NCI-H2107 (cell line): ENCODE measurements around the gene NUDCD3.
A peak's percentile ranks its signal among the peaks of the same experiment; 100 is the strongest.

ENCODE experiments used
- DNase-seq: peaks from one replicate; lab custom pipeline; 2025; lab: John Stamatoyannopoulos, UW

NUDCD3 gene

DNA sequence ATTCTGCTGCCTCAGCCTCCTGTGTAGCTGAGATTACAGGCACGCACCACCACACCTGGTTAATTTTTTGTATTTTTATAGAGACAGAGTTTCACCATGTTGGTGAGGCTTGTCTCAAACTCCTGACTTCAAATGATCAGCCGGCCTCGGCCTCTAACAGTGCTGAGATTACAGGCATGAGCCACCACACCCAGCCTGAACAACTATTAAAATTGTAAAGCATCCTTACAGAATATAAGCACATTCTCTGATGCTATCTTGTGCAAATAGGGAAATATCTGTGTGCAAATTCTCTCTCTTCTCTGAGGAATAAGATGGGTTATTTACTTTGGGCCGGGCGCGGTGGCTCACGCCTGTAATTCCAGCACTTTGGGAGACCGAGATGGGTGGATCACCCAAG is 12.5 kb downstream of the NUDCD3 start:
- DNase-seq, result no peak

DNA sequence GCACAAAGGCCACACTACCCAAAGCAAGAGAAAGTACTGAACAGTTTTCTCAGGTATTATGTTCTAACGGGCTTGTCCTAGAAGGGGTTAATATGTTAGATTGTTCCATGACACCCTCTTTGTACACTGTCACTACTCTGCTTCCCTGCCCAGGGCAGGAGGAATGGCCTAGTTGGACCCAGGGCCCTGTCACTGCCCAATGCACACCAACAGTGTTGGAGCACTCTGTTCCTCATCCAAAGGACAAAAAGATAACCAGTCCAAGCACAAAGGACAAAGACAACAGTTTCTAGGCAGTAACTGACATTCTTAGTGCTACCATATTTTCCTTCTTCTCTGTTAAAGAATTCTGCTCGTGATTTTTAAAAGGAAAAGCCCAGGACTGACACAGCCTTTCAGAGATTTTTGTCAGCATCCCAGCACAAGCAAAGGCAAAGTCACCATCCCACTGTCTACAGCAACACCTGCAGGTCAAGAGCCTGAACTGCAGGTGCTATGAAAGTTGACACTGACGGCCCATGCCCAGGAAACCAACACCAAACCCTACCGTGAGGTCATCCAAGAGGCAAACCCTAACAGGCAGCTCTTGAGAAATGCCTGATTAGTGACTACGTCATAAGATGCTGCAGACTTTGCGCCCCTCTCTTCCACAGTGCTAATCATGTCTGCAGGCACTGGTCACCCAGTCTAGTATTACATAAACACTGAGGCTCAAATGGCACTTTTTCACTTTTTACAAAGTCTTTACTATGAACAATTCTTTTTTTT is 13.2 kb downstream of the NUDCD3 start:
- peak; percentile 56 for DNase-seq

GRCh38 chr7:44476313-44476712 is 14.1 kb downstream of the NUDCD3 start:
- DNase-seq, result no peak

- no peak for DNase-seq
Observed at GRCh38 chr7:44473295-44473694, 17.2 kb downstream of the NUDCD3 start.

DNA sequence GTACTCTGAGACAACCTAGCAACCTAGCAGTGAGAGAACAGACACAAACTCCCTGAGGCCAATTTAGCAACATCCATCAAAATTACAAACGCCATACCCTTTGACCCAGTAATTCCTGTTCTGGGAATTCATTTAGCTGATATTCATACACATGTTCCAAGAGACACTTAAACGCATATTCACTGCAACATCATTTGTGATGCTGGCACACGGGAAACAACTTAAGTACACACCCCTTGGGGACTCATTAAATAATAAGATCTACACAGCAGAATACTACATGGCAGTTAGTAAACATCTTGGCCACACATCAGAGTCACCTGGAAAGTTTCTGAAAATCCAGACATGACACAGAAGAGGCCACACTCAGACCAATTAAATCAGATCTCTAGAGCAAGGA is 17.6 kb downstream of the NUDCD3 start:
- DNase-seq, result no peak

DNA sequence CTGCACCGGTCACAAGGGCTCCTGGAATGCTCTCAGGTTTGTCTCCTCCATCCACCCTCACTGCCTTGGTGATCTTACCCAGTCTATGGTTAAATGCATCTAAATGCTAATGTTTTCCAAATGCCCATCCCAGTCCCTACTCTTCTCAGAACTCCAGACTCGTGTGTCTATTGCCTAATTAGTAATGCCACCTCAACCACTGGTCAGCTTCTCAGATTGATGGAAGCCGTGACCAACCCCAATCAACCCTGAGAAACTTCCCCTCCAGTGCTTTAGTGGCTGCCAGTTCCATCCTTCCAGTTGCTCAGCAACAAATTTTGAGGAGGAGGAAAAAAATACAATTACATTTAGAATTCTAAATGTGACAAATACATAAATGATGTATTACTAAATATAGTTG is 18.6 kb downstream of the NUDCD3 start:
- DNase-seq, result no peak

DNA sequence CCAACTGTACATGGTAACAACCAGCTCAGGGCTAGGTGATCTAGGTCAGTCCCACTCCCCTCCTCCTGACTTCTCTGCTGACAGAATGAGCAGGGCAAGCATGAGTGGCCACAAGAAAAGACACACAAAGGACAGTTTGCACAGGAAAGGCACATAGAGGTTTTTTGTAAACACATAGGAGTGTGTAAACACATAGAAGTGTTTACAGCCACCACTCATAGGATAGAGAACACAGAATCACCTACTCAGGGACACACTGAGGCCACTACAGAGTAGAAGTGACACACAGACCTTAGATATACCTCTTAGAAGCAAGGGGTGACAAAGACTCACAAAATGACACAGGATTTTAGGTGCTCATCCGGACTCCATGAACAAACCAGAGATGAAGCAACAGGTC is 19.0 kb downstream of the NUDCD3 start:
- DNase-seq, result no peak

DNA sequence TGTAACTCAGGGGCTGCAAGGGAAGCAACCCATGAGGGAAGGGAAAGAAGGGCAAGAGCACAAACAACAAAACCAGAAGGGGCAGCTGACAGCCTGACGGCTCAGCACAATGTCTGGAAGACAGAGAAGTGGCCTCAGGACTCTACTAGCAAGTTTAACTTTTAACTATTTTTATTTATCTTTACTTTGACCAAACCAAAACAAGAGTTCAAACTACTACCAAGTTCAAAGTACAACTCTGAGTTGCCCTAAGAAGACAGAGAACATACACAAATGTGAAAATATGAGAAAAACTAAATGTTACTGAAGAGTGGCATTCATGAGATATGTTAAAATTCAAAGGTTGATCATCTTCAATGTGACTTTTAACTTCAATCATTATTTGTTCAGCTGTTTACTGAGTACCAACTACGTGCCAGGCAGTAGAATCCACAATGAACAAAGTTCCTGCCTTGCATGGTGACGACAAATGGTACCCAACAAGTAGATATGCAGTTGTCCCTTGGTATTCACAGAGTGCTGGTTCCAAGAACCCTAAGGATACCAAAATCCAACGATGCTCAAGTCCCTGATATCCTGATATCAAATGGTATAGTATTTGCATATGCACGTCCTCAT is 19.7 kb downstream of the NUDCD3 start:
- no peak for DNase-seq

GRCh38 chr7:44470135-44470479 is 20.4 kb downstream of the NUDCD3 start:
- no peak for DNase-seq

- no peak for DNase-seq
Observed at GRCh38 chr7:44469461-44470134, 20.9 kb downstream of the NUDCD3 start.

GRCh38 chr7:44467217-44467548 is 23.3 kb downstream of the NUDCD3 start:
- no peak for DNase-seq

GRCh38 chr7:44466300-44467216 is 23.9 kb downstream of the NUDCD3 start:
- no peak for DNase-seq

DNA sequence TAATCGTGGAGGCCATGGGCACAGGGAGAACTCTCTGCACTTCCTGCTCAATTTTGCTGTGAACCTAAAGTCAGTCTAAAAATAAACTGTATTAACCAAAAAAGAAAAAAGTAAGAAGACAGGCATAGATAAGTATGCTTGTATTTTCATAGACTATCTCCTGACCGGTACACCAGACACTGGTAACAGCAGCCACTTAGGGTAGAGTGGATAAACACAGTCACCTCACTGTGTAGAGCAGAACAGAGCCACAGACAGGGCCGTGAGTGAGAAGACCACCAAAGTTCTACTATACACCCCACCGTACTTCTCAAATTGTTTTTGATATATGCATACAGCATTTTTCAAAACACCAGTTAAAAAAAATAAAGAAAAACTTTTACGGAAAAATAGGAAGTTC is 25.0 kb downstream of the NUDCD3 start:
- DNase-seq, result no peak

DNA sequence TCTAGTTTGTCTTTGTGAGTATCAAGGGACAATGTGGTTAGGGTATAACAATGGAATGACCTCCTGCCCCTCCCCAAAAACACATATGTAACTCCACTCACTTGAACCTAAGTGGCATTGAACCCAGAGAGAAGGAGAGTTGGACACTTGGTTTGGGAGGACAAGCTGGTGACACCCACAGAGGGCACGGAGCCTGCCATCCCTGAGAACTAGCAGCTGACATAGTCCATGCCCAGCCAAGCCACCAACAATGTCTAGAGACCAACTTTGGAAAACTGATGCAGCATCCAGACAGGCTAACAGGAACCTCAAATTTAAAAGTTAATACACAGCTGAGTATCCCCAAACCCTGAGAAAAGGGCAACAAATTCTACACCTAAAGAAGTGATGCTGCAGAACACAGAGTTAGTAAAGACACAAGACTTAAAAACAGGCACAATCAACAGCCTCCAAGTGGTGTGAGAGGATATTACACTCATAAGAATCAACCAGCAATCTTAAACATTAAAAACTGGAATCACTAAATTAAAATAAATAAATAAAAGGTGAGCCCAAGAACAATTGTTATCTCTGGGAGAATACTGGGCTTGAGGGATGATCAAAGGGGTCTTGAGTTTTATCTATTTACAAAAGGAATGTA is 27.2 kb downstream of the NUDCD3 start:
- DNase-seq, result no peak

DNA sequence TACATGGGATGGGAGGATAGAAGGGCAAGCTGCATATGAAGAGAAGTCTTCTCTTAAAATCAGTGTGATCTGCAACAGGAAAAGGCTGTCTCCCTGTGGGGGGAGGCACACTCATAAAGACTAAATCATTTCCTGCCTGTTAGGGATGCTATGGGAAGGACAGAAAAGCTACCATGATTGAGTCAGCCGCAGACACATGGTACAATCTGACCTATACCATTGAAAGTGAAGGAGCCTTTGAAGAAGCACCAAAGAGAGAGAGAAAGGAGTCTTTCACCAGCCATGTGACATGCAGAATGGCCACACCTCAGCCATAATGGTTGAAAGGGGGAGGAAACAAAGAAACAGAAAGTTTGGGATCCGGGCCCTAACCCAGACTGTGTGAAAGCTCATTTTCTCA is 29.1 kb downstream of the NUDCD3 start:
- no peak for DNase-seq

DNA sequence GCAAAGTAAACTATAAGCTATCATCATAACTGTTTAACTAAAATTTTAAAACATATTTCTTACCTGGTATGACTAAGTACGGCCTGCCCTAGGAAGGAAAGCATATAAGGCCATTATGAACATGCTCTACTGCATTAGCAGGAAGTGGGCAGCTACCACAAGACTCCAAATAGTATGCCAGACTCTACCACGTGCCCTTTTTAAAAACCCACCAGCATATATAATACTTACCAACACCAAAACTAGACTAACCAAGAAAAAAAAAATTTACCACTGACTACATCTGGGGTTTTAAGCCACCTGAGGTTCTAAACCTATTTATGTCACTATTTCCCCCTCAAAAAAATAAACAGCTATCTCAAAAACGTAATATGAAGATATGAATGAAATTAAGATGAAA is 30.1 kb downstream of the NUDCD3 start:
- no peak for DNase-seq

DNA sequence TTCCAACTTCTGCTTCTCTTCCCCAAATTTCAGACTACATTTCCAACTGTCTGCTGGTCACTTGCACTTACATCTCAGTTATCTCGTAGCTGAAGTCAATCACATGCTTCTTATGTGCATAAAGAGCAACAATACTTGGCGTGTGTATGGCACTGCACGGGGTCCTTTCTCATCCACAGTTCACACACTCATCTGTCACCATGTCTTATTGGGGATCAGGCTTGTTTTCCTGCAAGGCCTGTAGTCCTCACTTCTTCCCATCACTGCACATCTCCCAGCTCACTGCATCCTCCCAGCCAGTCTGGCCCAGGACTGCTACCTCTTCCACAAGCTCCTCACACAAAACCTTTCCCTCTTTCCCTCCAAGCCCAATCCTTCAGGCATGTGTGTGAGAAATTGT is 35.3 kb downstream of the NUDCD3 start:
- DNase-seq, result no peak

GRCh38 chr7:44454348-44454747 is 36.1 kb downstream of the NUDCD3 start:
- DNase-seq, result no peak

DNA sequence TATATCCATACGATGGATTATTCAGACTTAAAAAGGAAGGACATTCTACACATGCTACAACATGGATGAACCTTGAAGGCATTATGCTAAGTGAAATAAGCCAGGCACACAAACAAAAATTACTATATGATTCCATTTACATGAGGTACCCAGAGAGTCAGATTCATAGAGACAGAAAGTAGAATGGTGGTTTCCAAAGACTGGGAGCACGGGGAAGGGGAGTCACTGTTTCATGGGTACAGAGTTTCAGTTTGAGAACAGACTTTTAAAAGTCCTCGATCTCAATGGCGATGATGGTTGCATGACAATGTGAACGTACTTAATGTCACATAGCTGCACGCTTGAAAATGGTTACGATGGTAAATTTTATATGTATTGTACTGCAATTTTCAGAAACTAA is 39.3 kb downstream of the NUDCD3 start:
- DNase-seq, result no peak

GRCh38 chr7:44449584-44449928 is 40.9 kb downstream of the NUDCD3 start:
- DNase-seq, result no peak

DNA sequence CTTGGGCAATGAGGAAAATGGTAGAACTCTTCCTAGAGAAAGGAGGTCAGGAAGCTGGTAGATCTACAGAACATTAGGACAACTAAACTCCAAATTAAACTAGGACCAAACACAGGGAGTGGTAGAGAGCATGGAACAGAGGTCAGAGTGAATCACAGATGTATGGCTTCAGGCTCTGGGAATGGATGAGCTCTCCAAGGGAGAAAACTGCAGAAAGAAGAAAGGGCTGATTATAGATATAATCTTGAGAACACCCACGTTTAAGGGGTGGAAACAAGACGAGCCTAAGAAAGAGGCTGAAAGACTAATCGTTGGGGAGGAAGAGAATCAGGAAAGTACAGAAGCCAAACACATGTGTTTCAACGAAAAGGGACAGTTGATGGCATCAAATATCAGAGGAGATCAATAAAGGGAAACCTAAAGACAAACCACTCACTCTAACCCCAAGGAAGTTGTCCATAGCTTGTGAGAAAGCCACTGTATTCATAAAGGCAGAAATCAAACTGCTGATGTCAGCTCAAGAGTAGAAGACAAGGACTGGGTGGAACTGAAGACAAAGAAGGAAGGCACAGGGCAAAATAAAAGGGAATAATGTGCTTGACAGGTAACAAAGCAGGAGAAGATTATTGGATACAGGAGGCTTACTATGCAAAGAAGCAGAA is 41.4 kb downstream of the NUDCD3 start:
- DNase-seq, result no peak
